K562 (cell line): Measurements from ENCODE around the gene RPL10A. TPM values are rescaled to one million over a fixed set of nuclear protein-coding genes. Genes with fewer than 3 reads are reported as not detected.

Source experiments
- ATF6 ChIP-seq: sonication (generic); formaldehyde crosslinking; IDR thresholded peaks from 2 replicates; pipeline ENCODE4 v1.4.0; 2020; ENCODE audit warnings: mild to moderate bottlenecking, missing genetic modification reagents
- CBX1 ChIP-seq: sonication (generic); IDR thresholded peaks from 2 replicates; pipeline ENCODE4 v1.6.1; 2016; ENCODE audit warnings: antibody characterized with exemption, low read depth, mild to moderate bottlenecking
- CHD1 ChIP-seq: fragments of 200-600 bp; sonication (generic); IDR thresholded peaks from one replicate; pipeline ENCODE4 v1.6.1; 2012; ENCODE audit warnings: mild to moderate bottlenecking, moderate library complexity, low read length, inconsistent platforms
- CREB3L1 ChIP-seq: fragments of 450-650 bp; IDR thresholded peaks from 2 replicates; pipeline ENCODE4 v1.6.1; 2014; ENCODE audit warnings: low read depth, mild to moderate bottlenecking, moderate library complexity, borderline replicate concordance
- CTCFL ChIP-seq: IDR thresholded peaks from 2 replicates; pipeline ENCODE4 v1.6.1; 2011; ENCODE audit warnings: borderline replicate concordance, low read depth, mild to moderate bottlenecking, moderate library complexity, low read length; ENCODE audit not compliant: insufficient read depth, poor library complexity, severe bottlenecking
- EZH2 ChIP-seq: IDR thresholded peaks from 2 replicates; pipeline ENCODE4 v1.6.1; 2012; ENCODE audit warnings: low read depth, mild to moderate bottlenecking, inconsistent platforms, low read length, borderline replicate concordance
- HBP1 ChIP-seq: fragments of 450-650 bp; formaldehyde crosslinking; IDR thresholded peaks from 2 replicates; pipeline ENCODE4 v1.4.0; 2022; ENCODE audit warnings: missing genetic modification characterization
- HCFC1 ChIP-seq: IDR thresholded peaks from 2 replicates; pipeline ENCODE4 v1.6.1; 2012; ENCODE audit warnings: low read depth, low read length, improper control_type of control experiment
- HMGN3 ChIP-seq: IDR thresholded peaks from 2 replicates; pipeline ENCODE4 v1.6.1; 2011; ENCODE audit warnings: borderline replicate concordance, low read depth, mild to moderate bottlenecking, mixed read lengths, low read length; ENCODE audit not compliant: insufficient read length; ENCODE audit errors: extremely low read depth
- IRF2 ChIP-seq: sonication (generic); formaldehyde crosslinking; IDR thresholded peaks from 2 replicates; pipeline ENCODE4 v1.8.1; 2022; ENCODE audit warnings: mild to moderate bottlenecking, missing genetic modification reagents
- KAT8 ChIP-seq: fragments of 450-650 bp; IDR thresholded peaks from 2 replicates; pipeline ENCODE4 v1.6.1; 2016; ENCODE audit warnings: low read depth, mild to moderate bottlenecking
- NONO ChIP-seq, 2 experiments: fragments of 200-400 bp in 1 of 2; fragments of 450-650 bp in 1 of 2; formaldehyde crosslinking in 1 of 2; IDR thresholded peaks; 2 replicates each; pipeline ENCODE4 v1.6.1; 2017; ENCODE audit warnings: low read depth in 2 of 2, mild to moderate bottlenecking in 2 of 2, moderate library complexity in 2 of 2, low read length in 1 of 2
- PHTF2 ChIP-seq: fragments of 250-450 bp; sonication (Bioruptor Pico); IDR thresholded peaks from 2 replicates; pipeline ENCODE4 v1.5.0; 2021; ENCODE audit warnings: mild to moderate bottlenecking
- RCOR1 ChIP-seq, 2 experiments: IDR thresholded peaks; 2 replicates each; pipeline ENCODE4 v1.6.1; 2012; ENCODE audit warnings: low read depth in 2 of 2, low read length in 2 of 2, borderline replicate concordance in 1 of 2, improper control_type of control experiment in 1 of 2
- SP1 ChIP-seq: sonication (generic); formaldehyde crosslinking; IDR thresholded peaks from 2 replicates; pipeline ENCODE4 v1.8.1; 2022; ENCODE audit warnings: mild to moderate bottlenecking, missing genetic modification reagents
- THAP12 ChIP-seq: fragments of 250-450 bp; sonication (Bioruptor Pico); IDR thresholded peaks from 2 replicates; pipeline ENCODE4 v1.9.0; 2021; ENCODE audit warnings: mild to moderate bottlenecking, inconsistent platforms
- ZNF274 ChIP-seq: IDR thresholded peaks from 2 replicates; pipeline ENCODE4 v1.6.1; 2011; ENCODE audit warnings: low read depth, mild to moderate bottlenecking, low read length, moderate library complexity, borderline replicate concordance
- polyA plus RNA-seq, 8 experiments: library from polyadenylated mRNA; depleted of rRNA in 4 of 8; stranded (reverse) in 5 of 8; unstranded in 3 of 8; fragments of >200 nt; fragmentation: Nextera tagmentation in 2 of 8; fragmentation: Illumina TruSeq in 1 of 8; extraction: Ambion mirVana in 2 of 8; extraction: Trizol in 1 of 8; gene quantifications; 2 replicates each; pipeline versions ENCODE4 v1.2.1 to v1.2.3, GENCODE V29; 2011 to 2014; ENCODE audit warnings: inconsistent platforms in 1 of 8, missing spikeins in 1 of 8
- total RNA-seq, 7 experiments: library from RNA; depleted of rRNA in 6 of 7; stranded (reverse); fragments of >200 nt in 6 of 7; fragmentation: Illumina TruSeq in 2 of 7; extraction: Trizol in 2 of 7; gene quantifications; 2 replicates each; pipeline versions ENCODE4 v1.2.1 to v1.2.3, GENCODE V29; 2011 to 2021; ENCODE audit warnings: low replicate concordance in 1 of 7

RPL10A gene
- total and polyA plus RNA-seq, 9 of the 15 experiments (the other 6 are each of a cell fraction or from before 2014, with no cell fraction given): 1,589 to 3,237 (median 2,116) TPM

GRCh38 chr6:35449287-35449881, 18.8 kb upstream of the RPL10A start (continued):
- TF ChIP-seq CREB3L1 (no peak), ATF6 (CRISPR knock-in tag) (0 out of 2 replicates have a peak, but pooled peaks have one; percentile 59), CBX1 (no peak), HBP1 (CRISPR knock-in tag) (0 out of 2 replicates have a peak, but pooled peaks have one; percentile 74), EZH2 (no peak), SP1 (CRISPR knock-in tag) (0 out of 2 replicates have a peak, but pooled peaks have one; percentile 19), ZNF274 (no peak), THAP12 (CRISPR knock-in tag) (no peak), CTCFL (no peak), CHD1 (no peak), IRF2 (CRISPR knock-in tag) (no peak), HMGN3 (no peak), PHTF2 (CRISPR knock-in tag) (no peak), RCOR1 (IDR thresholded peaks at IDR 0.05; ENCODE audit: borderline replicate concordance in 1 of 2, low read depth in 2 of 2, low read length in 2 of 2) (no peak), KAT8 (no peak), NONO (IDR thresholded peaks at IDR 0.05; ENCODE audit: low read depth in 2 of 2, low read length in 1 of 2) (no peak), HCFC1 (0 out of 2 replicates have a peak, but pooled peaks have one; percentile 23)
